HG02763 (cell line): ENCODE data around the gene LOC128125822.

Source experiments
- ATAC-seq: cut with Tn5 transposase; IDR thresholded peaks from one replicate; pipeline ENCODE4 v1.9.1; 2021; ENCODE audit warnings: mild to moderate bottlenecking, moderate library complexity; ENCODE audit not compliant: unreplicated experiment

Gene LOC128125822

DNA sequence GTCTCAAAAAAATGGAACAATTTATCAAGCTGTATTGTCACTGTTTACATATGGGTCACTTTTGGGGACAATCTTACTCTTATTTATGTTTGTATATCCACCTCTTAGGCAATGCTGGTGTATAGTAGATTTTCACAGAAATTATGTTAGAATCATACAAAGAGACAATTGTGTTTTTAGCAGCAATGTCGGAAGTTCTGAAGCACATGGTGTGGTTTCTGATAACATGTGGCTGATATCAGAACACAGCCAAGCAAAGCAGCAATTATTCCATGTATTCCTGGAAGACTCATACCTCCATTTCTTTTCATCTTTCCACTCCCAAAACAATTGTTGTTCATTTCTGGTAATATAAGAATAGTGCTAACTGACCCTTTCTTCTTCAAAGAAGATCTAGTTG lies 17.5 kb upstream of the LOC128125822 start:
- ATAC-seq, result no peak

DNA sequence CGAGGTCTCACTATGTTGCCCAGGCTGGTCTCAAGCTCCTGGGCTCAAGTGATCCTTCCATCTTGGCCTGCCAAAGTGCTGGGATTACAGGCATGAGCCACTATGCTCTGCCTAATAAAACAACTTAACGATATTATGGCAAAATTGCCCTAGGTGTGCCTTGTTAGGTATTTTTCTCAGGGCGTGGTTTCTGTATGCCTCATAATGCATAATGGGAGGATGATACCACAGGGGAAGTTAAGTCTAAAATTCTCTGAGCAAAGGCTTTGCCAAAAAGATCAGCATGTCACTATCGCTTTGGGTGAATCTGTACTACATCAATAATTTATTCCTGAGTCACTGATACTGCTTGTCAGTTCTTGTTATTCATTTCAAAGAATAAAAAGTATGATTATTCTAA lies 15.9 kb upstream of the LOC128125822 start:
- no peak for ATAC-seq

GRCh38 chr6:63558278-63558677 lies 14.0 kb upstream of the LOC128125822 start:
- ATAC-seq, result peak; percentile 64

DNA sequence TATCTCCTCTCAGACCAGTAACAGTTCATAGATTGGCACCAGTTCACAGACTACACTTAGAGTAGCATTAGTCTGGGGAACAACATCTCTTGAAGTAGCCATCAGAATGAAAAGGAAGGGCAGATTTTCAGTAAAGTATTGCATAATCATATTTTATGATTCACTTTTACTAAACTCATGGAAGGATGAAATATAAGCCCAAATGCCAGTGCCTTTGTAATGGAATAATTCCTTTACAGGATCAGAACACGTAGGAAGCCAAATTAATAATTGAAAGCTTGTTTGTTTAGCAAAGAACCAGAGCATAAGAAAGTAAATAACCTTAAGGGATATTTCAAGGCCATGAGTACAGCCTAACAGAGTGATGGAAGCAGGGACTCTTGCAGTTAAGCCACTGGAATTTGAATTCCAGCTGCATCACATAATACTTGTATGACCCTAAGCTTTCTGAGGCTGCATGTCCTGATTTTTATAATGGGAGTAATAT lies 11.4 kb upstream of the LOC128125822 start:
- ATAC-seq, result no peak

- ATAC-seq, result no peak
Observed at GRCh38 chr6:63561288-63561687, 11.0 kb upstream of the LOC128125822 start.

GRCh38 chr6:63563235-63563634 lies 9.0 kb upstream of the LOC128125822 start:
- no peak for ATAC-seq

DNA sequence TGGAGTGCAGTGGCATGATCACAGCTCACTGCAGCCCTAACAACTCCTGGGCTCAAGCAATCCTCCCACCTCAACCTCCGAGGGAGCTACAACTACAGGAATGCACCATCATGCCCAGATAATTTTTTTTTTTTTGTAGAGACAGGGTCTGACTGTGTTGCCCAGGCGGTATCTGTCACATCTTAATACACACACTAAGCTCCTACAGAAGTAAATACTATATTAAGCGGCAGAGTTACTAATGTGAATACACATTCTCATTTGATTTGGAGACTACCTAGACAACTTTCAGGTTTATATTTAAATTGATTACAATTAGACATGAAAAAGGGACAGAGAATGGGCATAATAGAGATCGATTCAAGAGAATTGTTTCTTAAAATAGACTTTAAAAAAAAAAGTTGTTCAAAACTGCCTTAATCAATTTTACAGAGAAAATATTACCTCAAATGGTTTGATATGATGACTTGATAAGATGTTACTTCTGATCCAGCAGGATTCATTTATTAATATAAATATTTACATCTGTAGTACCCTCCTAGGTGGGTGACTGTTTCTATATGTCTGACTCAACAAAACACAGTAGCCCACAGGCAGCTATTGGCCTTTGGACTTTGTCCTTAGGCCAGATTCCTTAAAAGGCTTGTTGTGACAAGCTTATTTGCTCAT lies 7.1 kb upstream of the LOC128125822 start:
- ATAC-seq, result no peak

- ATAC-seq, result no peak
Observed at GRCh38 chr6:63565727-63566596, 6.3 kb upstream of the LOC128125822 start.

DNA sequence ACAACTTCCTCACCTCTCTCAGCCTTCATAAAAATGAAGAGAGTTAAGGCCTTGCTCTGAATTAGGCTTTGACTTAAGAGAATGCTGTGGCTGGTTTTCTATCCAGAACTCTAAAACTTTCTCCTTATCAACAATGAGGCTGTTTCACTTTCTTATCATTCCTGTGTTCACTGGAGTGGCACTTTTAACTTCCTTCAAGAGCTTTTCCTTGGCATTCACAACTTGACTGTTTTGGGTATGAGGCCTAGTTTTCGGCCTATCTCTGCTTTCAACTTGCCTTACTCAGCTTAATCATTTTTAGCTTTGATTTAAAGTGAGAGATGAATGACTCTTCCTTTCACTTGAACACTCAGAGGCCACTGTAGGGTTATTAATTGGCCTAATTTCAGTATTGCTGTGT lies 4.3 kb upstream of the LOC128125822 start:
- no peak for ATAC-seq

DNA sequence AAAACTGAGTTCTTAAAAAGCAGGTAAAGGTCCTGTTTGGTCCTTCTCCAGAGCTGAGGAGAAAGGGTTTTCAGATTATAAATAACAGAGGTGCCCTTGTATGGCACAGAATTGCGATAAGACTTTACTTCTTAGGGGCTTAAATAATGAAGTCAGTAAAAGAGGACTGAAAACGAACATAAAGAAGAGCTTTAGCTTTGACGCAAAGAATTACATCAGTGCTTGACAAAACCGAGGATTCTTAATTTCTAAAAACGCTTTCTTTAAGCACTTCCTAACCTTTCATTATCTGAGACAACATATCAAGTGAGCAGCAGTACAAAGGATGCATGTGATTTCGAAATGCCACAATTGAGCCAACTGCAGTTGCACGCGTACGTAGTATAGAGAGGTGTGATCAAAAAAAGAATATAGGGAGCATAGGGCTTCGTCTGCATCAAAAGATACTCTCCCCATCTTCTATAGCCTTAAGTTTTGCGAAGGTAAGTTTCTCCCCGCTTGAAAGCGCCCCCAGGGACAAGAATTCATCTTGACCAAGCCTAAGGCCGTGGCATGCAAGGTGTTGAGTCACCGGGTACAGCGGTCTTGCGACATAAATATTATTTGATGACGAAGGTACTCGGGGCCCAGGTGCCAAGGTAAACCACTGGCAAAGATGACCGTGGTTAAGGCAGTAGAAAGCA lies 778 bp upstream of the LOC128125822 start:
- no peak for ATAC-seq

- peak; percentile 1 for ATAC-seq
Observed at GRCh38 chr6:63572747-63573075, 431 bp downstream of the LOC128125822 start.

DNA sequence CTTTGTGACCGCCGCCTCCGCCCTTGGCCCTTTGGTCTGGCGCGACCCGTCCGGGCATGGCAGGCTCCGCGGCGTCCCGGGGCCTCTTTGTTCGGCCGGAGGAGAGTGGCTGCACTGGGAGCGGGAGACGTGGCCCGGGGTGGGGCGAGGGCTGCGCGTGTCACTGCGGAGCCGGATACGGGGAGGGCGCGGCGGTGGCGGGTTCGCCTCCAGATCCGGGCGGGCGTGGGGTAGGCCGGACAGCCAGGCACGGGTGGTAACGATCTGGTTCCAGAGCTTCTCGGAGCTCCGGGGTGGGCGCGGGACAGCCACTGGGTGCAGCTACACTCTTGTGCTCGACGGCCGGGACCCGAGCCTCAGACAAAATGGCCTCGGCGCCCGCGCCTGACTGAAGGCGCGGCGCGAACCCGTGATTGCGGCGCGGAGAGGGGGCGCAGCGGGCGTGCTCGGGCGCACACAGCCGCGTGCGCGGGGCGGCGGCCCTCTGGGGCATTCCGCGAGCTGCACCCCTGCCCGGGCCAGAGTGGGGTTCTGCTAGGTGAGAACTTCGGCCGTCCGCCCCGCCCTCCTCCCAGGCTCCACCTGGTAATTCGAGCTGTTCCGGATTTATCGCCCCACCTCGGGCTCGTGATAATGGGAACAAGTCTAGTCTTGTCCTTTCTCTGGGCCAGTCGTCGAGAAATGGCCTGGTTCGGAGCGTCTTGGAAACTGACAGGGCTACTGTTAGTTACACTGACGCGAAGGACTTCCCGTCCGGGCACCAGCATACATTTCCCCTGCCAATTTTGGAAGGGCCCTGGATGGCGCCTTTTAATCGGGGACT lies 1.0 kb downstream of the LOC128125822 start:
- peak; percentile 44 for ATAC-seq

DNA sequence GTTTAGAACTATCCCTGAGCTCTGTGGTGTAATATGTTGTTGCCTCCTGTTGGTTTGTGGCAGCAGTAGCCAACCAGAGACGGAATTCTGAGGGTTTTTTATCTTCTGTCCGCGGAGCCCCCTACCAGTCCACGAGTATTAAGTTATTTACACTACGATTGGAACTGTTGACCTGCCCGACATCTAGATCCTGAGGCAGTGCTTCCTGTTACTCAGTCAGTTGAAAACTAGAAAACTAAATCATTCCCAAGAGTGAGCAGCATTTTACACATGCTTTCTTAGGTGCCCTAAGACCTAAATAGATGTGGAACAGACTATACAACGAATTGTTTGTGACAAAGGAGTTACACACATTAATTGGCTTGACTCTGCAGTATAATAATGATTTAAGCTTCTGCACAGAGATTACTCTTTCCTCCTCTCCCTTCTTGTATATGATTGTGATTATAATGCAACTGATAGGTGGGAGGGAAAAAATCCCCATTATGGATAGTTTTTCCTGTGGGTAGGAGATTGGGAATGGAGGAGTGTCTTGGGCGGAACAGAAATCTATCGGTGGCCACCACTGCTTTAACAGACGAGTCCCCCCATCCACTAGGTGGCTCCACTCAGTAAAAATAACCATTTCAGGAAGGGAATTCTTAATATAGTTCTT lies 1.7 kb downstream of the LOC128125822 start:
- peak; percentile 16 for ATAC-seq

DNA sequence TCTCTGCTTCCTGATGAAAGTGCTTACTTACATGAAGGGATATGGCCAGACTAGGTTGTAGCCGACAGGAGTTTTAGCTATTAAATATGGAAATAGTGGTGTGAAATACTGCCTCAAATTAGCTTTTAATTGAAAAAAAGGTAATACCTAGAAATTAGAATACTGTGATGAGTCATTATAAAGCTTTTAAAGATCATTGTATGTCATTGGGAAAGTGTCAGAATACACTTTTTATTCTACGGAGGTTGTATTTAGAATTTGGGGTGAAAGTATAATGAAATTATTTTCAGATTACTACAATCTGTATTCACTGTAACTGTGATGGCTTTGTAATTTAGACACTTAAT lies 2.2 kb downstream of the LOC128125822 start:
- no peak for ATAC-seq

- ATAC-seq, result no peak
Observed at GRCh38 chr6:63576147-63576772, 4.0 kb downstream of the LOC128125822 start.

GRCh38 chr6:63576985-63577712 lies 4.9 kb downstream of the LOC128125822 start:
- ATAC-seq, result no peak

DNA sequence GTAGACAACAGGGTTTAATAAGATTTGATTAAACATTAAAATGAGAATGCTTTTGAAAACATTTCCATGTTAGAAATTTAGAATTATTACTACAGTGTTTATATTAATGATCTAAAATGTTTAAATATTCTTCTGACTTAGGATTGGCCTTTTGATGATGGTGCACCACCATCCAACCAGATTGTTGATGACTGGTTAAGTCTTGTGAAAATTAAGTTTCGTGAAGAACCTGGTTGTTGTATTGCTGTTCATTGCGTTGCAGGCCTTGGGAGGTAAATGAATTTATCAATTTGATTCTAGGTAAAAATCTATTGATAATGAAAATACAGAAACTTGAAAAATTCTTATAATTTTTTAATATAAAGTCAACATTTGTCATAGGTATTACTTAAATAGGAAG lies 6.5 kb downstream of the LOC128125822 start:
- ATAC-seq, result no peak

- ATAC-seq, result no peak
Observed at GRCh38 chr6:63579937-63580703, 7.8 kb downstream of the LOC128125822 start.

DNA sequence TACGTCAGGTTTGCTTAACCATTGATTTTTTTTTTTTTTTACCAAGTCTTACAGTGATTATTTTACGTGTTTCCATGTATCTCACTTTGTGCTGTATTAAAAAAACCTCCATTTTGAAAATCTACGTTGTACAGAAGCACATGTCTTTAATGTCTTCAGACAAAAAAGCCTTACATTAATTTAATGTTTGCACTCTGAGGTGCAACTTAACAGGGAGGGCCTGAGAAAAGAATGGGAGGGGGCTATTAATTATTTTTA lies 8.4 kb downstream of the LOC128125822 start:
- ATAC-seq, result no peak
